D721Med (cell line): Measurements from ENCODE around the gene PDE3B.
"Not testable (repeated sequence)": the region's sequence is repeated elsewhere in the genome, so short reads cannot be mapped to it uniquely, and the experiment has no call there.

ENCODE experiments used
- DNase-seq: peaks from one replicate; pipeline ENCODE4 v3.0.0; 2011; ENCODE audit warnings: low spot score; ENCODE audit not compliant: insufficient read length
- FAIRE-seq: peaks from 2 replicates; lab custom pipeline; 2011; peaks lifted over from hg19 to GRCh38; lab: Jason Lieb, UNC
- TF ChIP-seq, protein P1 (sequence below): IDR thresholded peaks from 2 replicates; pipeline ENCODE4 v1.5.1; 2012; ENCODE audit warnings: mild to moderate bottlenecking, control low read depth; ENCODE audit not compliant: insufficient read depth; ENCODE audit errors: missing control alignments

PDE3B gene

GRCh38 chr11:14727746-14728145 is 84.1 kb downstream of the PDE3B start:
- FAIRE-seq: no peak
- TF ChIP-seq, protein P1, sequence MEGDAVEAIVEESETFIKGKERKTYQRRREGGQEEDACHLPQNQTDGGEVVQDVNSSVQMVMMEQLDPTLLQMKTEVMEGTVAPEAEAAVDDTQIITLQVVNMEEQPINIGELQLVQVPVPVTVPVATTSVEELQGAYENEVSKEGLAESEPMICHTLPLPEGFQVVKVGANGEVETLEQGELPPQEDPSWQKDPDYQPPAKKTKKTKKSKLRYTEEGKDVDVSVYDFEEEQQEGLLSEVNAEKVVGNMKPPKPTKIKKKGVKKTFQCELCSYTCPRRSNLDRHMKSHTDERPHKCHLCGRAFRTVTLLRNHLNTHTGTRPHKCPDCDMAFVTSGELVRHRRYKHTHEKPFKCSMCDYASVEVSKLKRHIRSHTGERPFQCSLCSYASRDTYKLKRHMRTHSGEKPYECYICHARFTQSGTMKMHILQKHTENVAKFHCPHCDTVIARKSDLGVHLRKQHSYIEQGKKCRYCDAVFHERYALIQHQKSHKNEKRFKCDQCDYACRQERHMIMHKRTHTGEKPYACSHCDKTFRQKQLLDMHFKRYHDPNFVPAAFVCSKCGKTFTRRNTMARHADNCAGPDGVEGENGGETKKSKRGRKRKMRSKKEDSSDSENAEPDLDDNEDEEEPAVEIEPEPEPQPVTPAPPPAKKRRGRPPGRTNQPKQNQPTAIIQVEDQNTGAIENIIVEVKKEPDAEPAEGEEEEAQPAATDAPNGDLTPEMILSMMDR: no peak
- no peak for DNase-seq

DNA sequence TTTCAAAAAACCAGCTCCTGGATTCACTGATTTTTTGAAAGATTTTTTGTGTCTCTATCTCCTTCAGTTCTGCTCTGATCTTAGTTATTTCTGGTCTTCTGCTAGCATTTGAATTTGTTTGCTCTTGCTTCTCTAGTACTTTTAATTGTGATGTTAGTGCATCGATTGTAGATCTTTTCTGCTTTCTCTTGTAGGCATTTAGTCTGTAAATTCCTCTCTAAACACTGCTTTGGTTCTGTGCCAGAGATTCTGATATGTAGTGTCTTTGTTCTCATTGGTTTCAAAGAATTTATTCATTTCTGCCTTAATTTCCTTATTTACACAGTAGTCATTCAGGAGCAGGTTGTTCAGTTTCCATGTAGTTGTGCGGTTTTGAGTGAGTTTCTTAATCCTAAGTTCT is 96.9 kb downstream of the PDE3B start:
- FAIRE-seq, DNase-seq: not testable (repeated sequence)

DNA sequence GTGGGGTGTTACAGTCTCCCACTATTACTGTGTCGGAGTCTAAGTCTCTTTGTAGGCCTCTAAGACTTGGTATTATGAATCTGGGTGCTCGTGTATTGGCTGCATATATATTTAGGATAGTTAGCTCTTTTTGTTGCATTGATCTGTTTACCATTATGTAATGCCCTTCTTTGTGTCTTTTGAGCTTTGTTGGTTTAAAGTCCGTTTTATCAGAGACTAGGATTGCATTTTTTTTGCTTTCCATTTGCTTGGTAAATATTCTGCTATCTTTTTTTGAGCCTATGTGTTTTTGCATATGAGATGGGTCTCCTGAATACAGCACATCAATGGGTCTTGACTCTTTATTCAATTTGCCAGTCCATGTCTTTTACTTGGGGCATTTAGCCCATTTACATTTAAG is 97.6 kb downstream of the PDE3B start:
- FAIRE-seq: no peak
- TF ChIP-seq, protein P1: no peak

GRCh38 chr11:14742849-14743559 is 99.4 kb downstream of the PDE3B start:
- no peak for FAIRE-seq
- DNase-seq: no peak
- TF ChIP-seq, protein P1: no peak

More for the DNA sequence above, 97.6 kb downstream of the PDE3B start:
- DNase-seq: no peak

GRCh38 chr11:14743667-14744066 is 100.1 kb downstream of the PDE3B start:
- not testable (repeated sequence) for FAIRE-seq, DNase-seq

- peak; percentile 25 for FAIRE-seq
- no peak for DNase-seq
- TF ChIP-seq, protein P1: no peak
Measured at GRCh38 chr11:14746857-14747395, 103.3 kb downstream of the PDE3B start.

GRCh38 chr11:14748090-14748489 is 104.5 kb downstream of the PDE3B start:
- FAIRE-seq (no peak), DNase-seq (no peak)
- TF ChIP-seq, protein P1: no peak

- FAIRE-seq (no peak), DNase-seq (no peak)
- TF ChIP-seq, protein P1: no peak
Measured at GRCh38 chr11:14750911-14751310, 107.3 kb downstream of the PDE3B start.
